Neuronal stem cell (in vitro differentiated cells): ENCODE measurements around the gene DCUN1D1.

Source experiments
- DNase-seq: peaks from one replicate; pipeline ENCODE4 v3.0.0-alpha.2; 2013; ENCODE audit warnings: low spot score
- H2AFZ ChIP-seq: one replicate; pipeline ENCODE4 v1.6.1; 2013; ENCODE audit warnings: mild to moderate bottlenecking, low read length, inconsistent platforms
- H2AK5ac ChIP-seq: 2 replicates; pipeline ENCODE4 v1.6.1; 2013; ENCODE audit warnings: low read depth, mild to moderate bottlenecking, inconsistent platforms, low read length, moderate library complexity, mixed read lengths
- H2BK120ac ChIP-seq: 2 replicates; pipeline ENCODE4 v1.6.1; 2013; ENCODE audit warnings: low read depth, mild to moderate bottlenecking, inconsistent platforms, low read length, moderate library complexity, mixed read lengths
- H2BK12ac ChIP-seq: one replicate; pipeline ENCODE4 v1.6.1; 2013; ENCODE audit warnings: low read length, inconsistent platforms
- H2BK15ac ChIP-seq: 2 replicates; pipeline ENCODE4 v1.6.1; 2013; ENCODE audit warnings: mild to moderate bottlenecking, low read length, inconsistent platforms, mixed read lengths
- H2BK5ac ChIP-seq: one replicate; pipeline ENCODE4 v1.6.1; 2013; ENCODE audit warnings: inconsistent platforms, mild to moderate bottlenecking, low read length, moderate library complexity
- H3K14ac ChIP-seq: one replicate; pipeline ENCODE4 v1.6.1; 2013; ENCODE audit warnings: low read length, inconsistent platforms
- H3K18ac ChIP-seq: 2 replicates; pipeline ENCODE4 v1.6.1; 2013; ENCODE audit warnings: low read length, inconsistent platforms
- H3K23ac ChIP-seq: 2 replicates; pipeline ENCODE4 v1.6.1; 2013; ENCODE audit warnings: low read depth, mild to moderate bottlenecking, mixed read lengths, low read length, inconsistent platforms; ENCODE audit not compliant: poor library complexity
- H3K27ac ChIP-seq: replicated peaks from 3 replicates; pipeline ENCODE4 v1.5.1; 2013; ENCODE audit warnings: low read length, inconsistent platforms
- H3K27me3 ChIP-seq, 3 experiments: 2 replicates each; pipeline ENCODE4 v1.6.1; 2013; ENCODE audit warnings: low read length in 3 of 3, mild to moderate bottlenecking in 2 of 3, inconsistent platforms in 1 of 3, low read depth in 1 of 3, mixed read lengths in 1 of 3, moderate library complexity in 1 of 3; ENCODE audit not compliant: control insufficient read depth in 3 of 3, insufficient read depth in 3 of 3
- H3K36me3 ChIP-seq, 2 donors: replicated peaks in 1 of 2; 2 replicates each; pipeline ENCODE4 v1.6.1; 2013; ENCODE audit warnings: low read length in 2 of 2; ENCODE audit not compliant: control insufficient read depth in 2 of 2, insufficient read depth in 2 of 2
- H3K4ac ChIP-seq: 2 replicates; pipeline ENCODE4 v1.6.1; 2013; ENCODE audit warnings: inconsistent platforms, mild to moderate bottlenecking, low read length, moderate library complexity
- H3K4me1 ChIP-seq, 2 donors: 1 replicate in 1 of 2; 2 replicates in 1 of 2; pipeline ENCODE4 v1.6.1; 2013; ENCODE audit warnings: low read length in 2 of 2, low read depth in 1 of 2; ENCODE audit not compliant: control insufficient read depth in 2 of 2, insufficient read depth in 1 of 2
- H3K4me2 ChIP-seq: one replicate; pipeline ENCODE4 v1.6.1; 2013; ENCODE audit warnings: mild to moderate bottlenecking, low read length, inconsistent platforms; ENCODE audit not compliant: insufficient read depth, poor library complexity, severe bottlenecking
- H3K4me3 ChIP-seq, 2 donors: 2 replicates each; pipeline ENCODE4 v1.5.1; 2013; ENCODE audit warnings: low read length in 2 of 2, mild to moderate bottlenecking in 2 of 2, inconsistent platforms in 1 of 2, moderate library complexity in 1 of 2
- H3K79me1 ChIP-seq: one replicate; pipeline ENCODE4 v1.6.1; 2013; ENCODE audit warnings: low read depth, mild to moderate bottlenecking, inconsistent platforms, low read length, moderate library complexity
- H3K9ac ChIP-seq: one replicate; pipeline ENCODE4 v1.6.1; 2013; ENCODE audit warnings: mild to moderate bottlenecking, low read depth, low read length, inconsistent platforms; ENCODE audit not compliant: poor library complexity
- H3K9me3 ChIP-seq, 2 donors: replicated peaks in 1 of 2; 2 replicates each; pipeline versions ENCODE3 to v1.6.1; 2013; ENCODE audit warnings: low read length in 2 of 2, mild to moderate bottlenecking in 2 of 2, inconsistent platforms in 1 of 2, low read depth in 1 of 2, mixed read lengths in 1 of 2, moderate library complexity in 1 of 2; ENCODE audit not compliant: control insufficient read depth in 2 of 2, insufficient read depth in 1 of 2
- H4K8ac ChIP-seq: one replicate; pipeline ENCODE4 v1.6.1; 2013; ENCODE audit warnings: low read depth, mild to moderate bottlenecking, inconsistent platforms, low read length, moderate library complexity
- H4K91ac ChIP-seq: one replicate; pipeline ENCODE4 v1.6.1; 2013; ENCODE audit warnings: low read length, low read depth, mild to moderate bottlenecking, inconsistent platforms; ENCODE audit not compliant: poor library complexity
- WGBS, 2 donors: extraction: QIAGEN DNeasy Blood & Tissue Kit; methylation state at CpG; one replicate each; pipeline ENCODE4 v1.1.7; 2013; ENCODE audit warnings: missing lambda C conversion rate in 2 of 2, mixed read lengths in 1 of 2; ENCODE audit not compliant: insufficient read length in 2 of 2, insufficient replicate concordance in 1 of 2; ENCODE audit errors: extremely low coverage in 2 of 2; 5-methylcytosine and 5-hydroxymethylcytosine counted together

Gene DCUN1D1

GRCh38 chr3:182896553-182896952, 83.8 kb downstream of the DCUN1D1 start:
- Histone ChIP-seq H3K9ac (no peak overlapping the region), H3K18ac (no peak overlapping the region), H2AK5ac (no peak overlapping the region), H4K8ac (no peak overlapping the region), H3K4ac (no peak overlapping the region), H3K4me1 (no peaks in the 10 kb centered on the region), H3K27ac (no peak overlapping the region), H4K91ac (no peak overlapping the region), H2BK15ac (no peak overlapping the region), H2BK5ac (no peak overlapping the region), H3K79me1 (no peaks in the 10 kb centered on the region), H2BK12ac (no peak overlapping the region), H3K23ac (no peak overlapping the region), H3K14ac (no peak overlapping the region), H2BK120ac (no peak overlapping the region), H2AFZ (no peak overlapping the region), H3K4me2 (no peak overlapping the region), H3K4me3 (no peak overlapping the region), H3K9me3 (no peaks in the 10 kb centered on the region), H3K27me3 (no peaks in the 10 kb centered on the region), H3K36me3 (peaks cover 1 to 48% of the 10 kb centered on the region in 2 donors)
- no peak for DNase-seq
- WGBS, 2 donors: no CpG with 5 or more reads among the region's 2 CpGs

DNA sequence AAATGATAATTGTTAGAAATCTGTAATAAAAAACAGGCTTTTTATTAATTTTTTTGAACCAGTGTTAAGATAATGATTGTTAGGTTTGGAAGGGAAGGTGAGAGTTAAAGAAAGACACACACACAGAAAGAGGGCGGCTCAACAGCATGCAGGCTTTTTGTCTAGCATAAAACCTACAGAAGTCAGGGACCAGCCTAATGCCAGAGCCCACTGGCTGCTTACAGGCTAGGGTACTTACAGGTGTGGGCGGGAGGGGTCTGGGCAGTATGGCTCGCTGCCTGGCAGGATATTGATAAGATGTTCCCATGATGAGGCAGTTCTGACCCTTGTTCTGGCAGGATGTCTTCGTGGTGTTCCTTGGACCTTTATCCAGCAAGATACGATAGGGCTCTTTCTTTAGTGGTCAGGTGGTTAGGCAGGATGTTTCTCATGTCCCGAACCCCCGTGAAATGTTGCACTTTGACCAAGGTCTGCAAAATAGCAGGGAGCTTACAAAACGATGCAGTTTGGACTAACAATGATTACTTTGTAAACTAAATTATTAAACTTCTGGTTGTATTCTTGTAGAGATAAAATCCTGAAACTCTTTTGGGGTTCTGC, 84.7 kb downstream of the DCUN1D1 start:
- H3K4me1 ChIP-seq: no peaks in the 10 kb centered on the region
- H3K36me3 ChIP-seq: peaks cover 1 to 56% of the 10 kb centered on the region in 2 donors
- no peaks in the 10 kb centered on the region for H3K9me3 ChIP-seq
- no CpG with 5 or more reads among the region's 8 CpGs for WGBS, 2 donors
- no peak overlapping the region for H3K23ac ChIP-seq
- H3K4me3 ChIP-seq: no peak overlapping the region
- no peak overlapping the region for H2BK5ac ChIP-seq
- no peak overlapping the region for H3K9ac ChIP-seq
- H3K18ac ChIP-seq: no peak overlapping the region
- H3K27ac ChIP-seq: no peak overlapping the region
- no peak overlapping the region for H2BK12ac ChIP-seq
- H2BK120ac ChIP-seq: no peak overlapping the region
- no peak overlapping the region for H2AK5ac ChIP-seq
- no peaks in the 10 kb centered on the region for H3K27me3 ChIP-seq
- H4K8ac ChIP-seq: no peak overlapping the region
- no peak overlapping the region for H3K14ac ChIP-seq
- H3K4me2 ChIP-seq: no peak overlapping the region
- no peak overlapping the region for H2BK15ac ChIP-seq
- H2AFZ ChIP-seq: no peak overlapping the region
- H4K91ac ChIP-seq: no peak overlapping the region
- no peak overlapping the region for H3K4ac ChIP-seq
- DNase-seq: no peak
- H3K79me1 ChIP-seq: no peaks in the 10 kb centered on the region

DNA sequence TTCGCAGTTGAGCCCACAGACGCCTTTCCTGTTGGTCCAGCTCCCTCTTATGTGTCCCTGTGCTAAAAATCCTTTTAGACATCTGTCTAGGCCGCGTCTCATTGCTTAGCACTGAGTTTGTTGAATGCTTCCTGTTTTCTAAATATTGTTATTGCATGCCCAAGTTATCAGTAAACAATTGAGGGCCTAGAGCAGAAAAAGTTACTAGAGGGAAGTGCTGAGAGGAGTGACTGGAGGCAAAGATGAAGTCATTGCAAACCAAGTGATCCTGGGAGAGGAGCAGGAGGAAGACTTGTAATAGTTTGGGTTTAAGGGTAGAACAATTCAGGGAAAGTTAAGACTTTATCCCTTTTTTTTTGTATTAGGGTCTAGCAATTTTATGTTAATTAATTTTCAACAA, 88.1 kb downstream of the DCUN1D1 start:
- Histone ChIP-seq H3K14ac (no peak overlapping the region), H2BK120ac (no peak overlapping the region), H3K9me3 (no peaks in the 10 kb centered on the region), H4K91ac (no peak overlapping the region), H3K23ac (no peak overlapping the region), H3K9ac (no peak overlapping the region), H3K18ac (no peak overlapping the region), H4K8ac (no peak overlapping the region), H2AK5ac (no peak overlapping the region), H2BK12ac (no peak overlapping the region), H3K4me2 (no peak overlapping the region), H3K27ac (no peak overlapping the region), H2BK5ac (no peak overlapping the region), H2AFZ (no peak overlapping the region), H3K36me3 (peaks cover 0 to 50% of the 10 kb centered on the region in 2 donors), H3K27me3 (no peaks in the 10 kb centered on the region), H3K4ac (no peak overlapping the region), H2BK15ac (no peak overlapping the region), H3K79me1 (no peaks in the 10 kb centered on the region), H3K4me3 (no peak overlapping the region), H3K4me1 (no peaks in the 10 kb centered on the region)
- WGBS, 2 donors: no CpG with 5 or more reads among the region's 4 CpGs
- DNase-seq: no peak

DNA sequence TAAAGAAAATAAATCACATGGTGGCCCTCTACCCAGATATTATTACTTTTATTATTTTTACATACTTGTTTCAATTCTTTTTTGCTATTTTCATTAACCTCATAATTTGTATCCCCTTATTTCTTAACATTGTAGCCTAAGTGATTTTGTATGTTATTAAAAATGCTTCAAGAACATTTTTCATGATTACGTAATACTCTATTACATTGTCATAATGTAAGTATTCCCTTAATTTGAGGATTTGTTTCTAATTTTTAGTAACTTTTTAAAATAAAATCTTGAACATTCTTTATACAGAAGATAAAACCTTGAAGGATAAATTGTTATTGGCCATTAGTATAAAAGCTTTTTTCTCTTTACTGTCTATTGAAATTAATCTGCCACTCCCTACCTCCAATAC, 89.0 kb downstream of the DCUN1D1 start:
- Histone ChIP-seq H2BK15ac (no peak overlapping the region), H3K23ac (no peak overlapping the region), H4K8ac (no peak overlapping the region), H2AFZ (no peak overlapping the region), H3K79me1 (no peaks in the 10 kb centered on the region), H3K4me1 (no peaks in the 10 kb centered on the region), H4K91ac (no peak overlapping the region), H3K9ac (no peak overlapping the region), H2BK12ac (no peak overlapping the region), H2BK120ac (no peak overlapping the region), H3K36me3 (peaks cover 0 to 44% of the 10 kb centered on the region in 2 donors), H3K14ac (no peak overlapping the region), H2BK5ac (no peak overlapping the region), H3K9me3 (no peaks in the 10 kb centered on the region), H3K18ac (no peak overlapping the region), H3K4me2 (no peak overlapping the region), H3K27ac (no peak overlapping the region), H3K27me3 (no peaks in the 10 kb centered on the region), H3K4ac (no peak overlapping the region), H2AK5ac (no peak overlapping the region), H3K4me3 (no peak overlapping the region)
- WGBS, 2 donors: no CpG with 5 or more reads among the region's 1 CpG
- no peak for DNase-seq
